A673 (cell line): Measurements from ENCODE around the gene TREML4. TPM values are rescaled to one million over a fixed set of nuclear protein-coding genes. Genes with fewer than 3 reads are reported as not detected.

Experiments used
- BruUV-seq: library from RNA; stranded (reverse); fragments of 400-500 nt; replicated peaks from 2 replicates; lab custom pipeline; 2021; lab: Mats Ljungman, UMichigan
- CTCF ChIA-PET: fragments of 300-600 bp; sonication (Branson Sonifier 250); formaldehyde crosslinking; loops from one replicate; lab custom pipeline; 2022; ENCODE audit warnings: antibody characterized with exemption; lab: Charles Lee
- POLR2A ChIA-PET: fragments of 300-600 bp; sonication (Branson Sonifier 250); formaldehyde crosslinking; loops from one replicate; lab custom pipeline; 2022; ENCODE audit warnings: antibody characterized with exemption; ENCODE audit not compliant: low non-redundant PET; lab: Charles Lee
- DNase-seq: peaks from one replicate; pipeline ENCODE4 v3.0.0-alpha.2; 2015; ENCODE audit warnings: low spot score
- H3K27ac ChIP-seq: fragments of 200-600 bp; sonication (generic); 2 replicates; pipeline ENCODE4 v1.5.1; 2016; ENCODE audit warnings: mixed run types, low read depth, mild to moderate bottlenecking, mixed read lengths, antibody characterized with exemption, low read length; ENCODE audit not compliant: poor library complexity, severe bottlenecking
- H3K27me3 ChIP-seq: fragments of 200-600 bp; sonication (generic); replicated peaks from 2 replicates; pipeline ENCODE4 v1.6.1; 2017; ENCODE audit warnings: mixed run types, low read depth, mild to moderate bottlenecking, mixed read lengths, antibody characterized with exemption, low read length; ENCODE audit not compliant: insufficient read depth, poor library complexity
- H3K36me3 ChIP-seq: fragments of 200-600 bp; sonication (generic); 2 replicates; pipeline ENCODE4 v1.6.1; 2016; ENCODE audit warnings: mixed run types, mild to moderate bottlenecking, mixed read lengths, antibody characterized with exemption, low read length; ENCODE audit not compliant: insufficient read depth, poor library complexity, severe bottlenecking
- H3K4me1 ChIP-seq: fragments of 200-600 bp; sonication (generic); 2 replicates; pipeline ENCODE4 v1.6.1; 2017; ENCODE audit warnings: mixed run types, mild to moderate bottlenecking, mixed read lengths, antibody characterized with exemption, low read length; ENCODE audit not compliant: insufficient read depth, poor library complexity, severe bottlenecking
- H3K4me3 ChIP-seq: fragments of 200-600 bp; sonication (generic); 2 replicates; pipeline ENCODE4 v1.5.1; 2016; ENCODE audit warnings: low read depth, mixed run types, mild to moderate bottlenecking, mixed read lengths, low read length; ENCODE audit not compliant: poor library complexity, severe bottlenecking
- H3K9me3 ChIP-seq: fragments of 200-600 bp; sonication (generic); 2 replicates; pipeline ENCODE4 v1.6.1; 2016; ENCODE audit warnings: mixed run types, low read depth, mild to moderate bottlenecking, mixed read lengths, antibody characterized with exemption, low read length; ENCODE audit not compliant: poor library complexity, severe bottlenecking
- EZH2 ChIP-seq: fragments of 200-600 bp; sonication (generic); IDR thresholded peaks from 2 replicates; pipeline ENCODE4 v1.6.1; 2017; ENCODE audit warnings: borderline replicate concordance, low read depth, mild to moderate bottlenecking, mixed read lengths, antibody characterized with exemption, low read length; ENCODE audit not compliant: poor library complexity, severe bottlenecking
- intact Hi-C: fragments of 100-400 bp; cut with micrococcal nuclease; formaldehyde crosslinking; loops from one replicate; pipeline ENCODE4 v1.10.0; 2022; ENCODE audit not compliant: unreplicated experiment
- total RNA-seq: library from RNA; stranded (reverse); gene quantifications from 2 replicates; pipeline ENCODE4 v1.2.3, GENCODE V29; 2021
- TF ChIP-seq, protein P1 (sequence below): fragments of 300-800, 200-600 bp; sonication (generic); conservative IDR thresholded peaks from 2 replicates; pipeline ENCODE4 v1.5.1; 2017; ENCODE audit warnings: low read depth, mild to moderate bottlenecking, antibody characterized with exemption, low read length, moderate library complexity, mixed read lengths

The TREML4 gene
- total RNA-seq, 1 experiment from 2014 or later, result not detected

DNA sequence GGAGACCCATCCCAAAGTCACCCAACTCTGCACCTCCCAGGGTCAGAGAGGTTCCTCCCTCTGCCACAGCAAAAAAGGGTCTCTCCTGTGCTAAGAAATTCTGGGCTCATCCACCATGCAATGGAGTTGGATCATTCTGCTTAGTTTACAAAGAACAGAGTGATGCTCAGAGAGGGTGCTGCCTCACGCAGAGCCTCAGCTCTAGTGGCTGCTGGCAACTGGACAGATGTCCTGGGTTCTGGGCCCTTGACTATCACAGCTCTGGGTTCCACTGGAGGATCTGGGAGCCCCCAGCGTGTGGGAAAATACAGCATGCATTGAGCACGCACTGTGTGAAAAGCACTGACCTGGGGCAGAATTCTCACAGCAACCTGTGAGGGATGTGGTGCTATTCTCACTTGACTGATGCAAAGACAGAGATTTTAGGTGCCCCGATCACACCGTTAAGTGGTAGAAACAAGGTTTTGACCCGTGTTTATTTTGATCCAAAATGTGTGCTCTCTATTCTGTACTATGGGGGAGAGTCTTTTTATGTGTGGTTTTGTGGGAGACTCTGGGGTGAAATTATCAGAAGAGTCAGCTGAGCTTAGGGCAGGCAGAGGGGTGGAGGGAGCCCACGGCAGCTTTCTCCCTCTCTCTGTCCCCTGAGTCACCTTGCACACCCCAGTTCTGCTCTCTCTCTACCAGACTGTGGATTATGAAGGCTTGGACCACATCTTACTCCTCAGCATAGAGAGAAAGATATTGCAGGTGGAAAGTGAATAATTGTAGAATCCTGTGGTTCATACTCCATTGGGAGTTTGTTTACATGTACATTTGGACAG is 19.9 kb downstream of the TREML4 start:
- peaks cover 3% of the 10 kb centered on the region for H3K27me3 ChIP-seq
- H3K9me3 ChIP-seq, result no peaks in the 10 kb centered on the region
- no peaks in the 10 kb centered on the region for H3K36me3 ChIP-seq
- ChIA-PET CTCF (interaction anchor here (0.6 kb wide), 1 partner anchor 39 kb away, joined by 3 read pairs; no protein-coding TSS in a partner anchor), POLR2A (interaction anchor here (0.6 kb wide), 1 partner anchor 87 kb away, joined by 4 read pairs; no protein-coding TSS in a partner anchor)
- no TSS peak for BruUV-seq
- TF ChIP-seq, protein P1, sequence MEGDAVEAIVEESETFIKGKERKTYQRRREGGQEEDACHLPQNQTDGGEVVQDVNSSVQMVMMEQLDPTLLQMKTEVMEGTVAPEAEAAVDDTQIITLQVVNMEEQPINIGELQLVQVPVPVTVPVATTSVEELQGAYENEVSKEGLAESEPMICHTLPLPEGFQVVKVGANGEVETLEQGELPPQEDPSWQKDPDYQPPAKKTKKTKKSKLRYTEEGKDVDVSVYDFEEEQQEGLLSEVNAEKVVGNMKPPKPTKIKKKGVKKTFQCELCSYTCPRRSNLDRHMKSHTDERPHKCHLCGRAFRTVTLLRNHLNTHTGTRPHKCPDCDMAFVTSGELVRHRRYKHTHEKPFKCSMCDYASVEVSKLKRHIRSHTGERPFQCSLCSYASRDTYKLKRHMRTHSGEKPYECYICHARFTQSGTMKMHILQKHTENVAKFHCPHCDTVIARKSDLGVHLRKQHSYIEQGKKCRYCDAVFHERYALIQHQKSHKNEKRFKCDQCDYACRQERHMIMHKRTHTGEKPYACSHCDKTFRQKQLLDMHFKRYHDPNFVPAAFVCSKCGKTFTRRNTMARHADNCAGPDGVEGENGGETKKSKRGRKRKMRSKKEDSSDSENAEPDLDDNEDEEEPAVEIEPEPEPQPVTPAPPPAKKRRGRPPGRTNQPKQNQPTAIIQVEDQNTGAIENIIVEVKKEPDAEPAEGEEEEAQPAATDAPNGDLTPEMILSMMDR, result no peak
- TF ChIP-seq EZH2, result no peak
- no peak overlapping the region for H3K4me3 ChIP-seq
- intact Hi-C loops, result no loop called here
- no peak for DNase-seq
- no peak overlapping the region for H3K27ac ChIP-seq
- no peaks in the 10 kb centered on the region for H3K4me1 ChIP-seq

DNA sequence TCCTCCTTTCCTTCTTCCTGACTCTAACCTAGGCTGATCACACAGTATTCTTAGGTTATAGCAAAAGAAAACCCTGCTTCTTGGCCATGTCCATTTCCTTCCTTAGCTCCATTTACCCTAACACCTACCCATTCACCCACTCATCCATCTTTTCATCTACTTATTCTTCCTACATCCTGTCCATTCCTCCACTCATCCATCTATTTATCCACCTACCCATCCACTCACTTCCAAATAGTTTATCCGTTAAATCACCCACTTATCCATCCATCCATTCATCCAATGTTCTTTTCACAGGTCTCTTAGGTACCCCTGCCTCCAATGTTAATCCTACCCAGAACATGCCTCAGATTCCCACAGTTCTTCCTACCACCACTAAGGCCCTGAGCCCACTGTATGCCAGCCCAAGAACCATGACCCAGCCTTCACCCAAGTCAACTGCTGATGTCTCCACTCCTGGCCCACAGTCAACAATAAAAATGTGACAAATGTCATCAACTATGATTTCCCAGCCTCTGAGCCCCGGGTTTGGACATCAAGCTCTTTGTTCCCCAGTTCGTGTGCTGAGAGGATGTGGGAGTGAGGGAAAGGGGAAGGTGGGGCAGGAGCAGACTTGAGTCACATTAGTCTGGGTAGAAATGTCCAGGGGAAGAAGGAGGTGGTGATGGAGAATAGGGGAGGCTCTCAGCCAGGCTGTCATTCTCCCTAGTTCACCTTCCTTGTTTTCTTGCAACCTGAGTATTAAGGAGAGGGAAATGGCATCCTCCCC is 24.4 kb downstream of the TREML4 start:
- Histone ChIP-seq H3K9me3 (no peaks in the 10 kb centered on the region), H3K27ac (no peak overlapping the region), H3K4me3 (no peak overlapping the region), H3K36me3 (no peaks in the 10 kb centered on the region), H3K27me3 (no peaks in the 10 kb centered on the region), H3K4me1 (peaks cover 32% of the 10 kb centered on the region)
- no TSS peak for BruUV-seq
- POLR2A ChIA-PET, result no interaction called here
- no peak for DNase-seq
- intact Hi-C loops, result no loop called here
- CTCF ChIA-PET, result no interaction called here
- TF ChIP-seq, protein P1, result no peak
- no peak for TF ChIP-seq EZH2

DNA sequence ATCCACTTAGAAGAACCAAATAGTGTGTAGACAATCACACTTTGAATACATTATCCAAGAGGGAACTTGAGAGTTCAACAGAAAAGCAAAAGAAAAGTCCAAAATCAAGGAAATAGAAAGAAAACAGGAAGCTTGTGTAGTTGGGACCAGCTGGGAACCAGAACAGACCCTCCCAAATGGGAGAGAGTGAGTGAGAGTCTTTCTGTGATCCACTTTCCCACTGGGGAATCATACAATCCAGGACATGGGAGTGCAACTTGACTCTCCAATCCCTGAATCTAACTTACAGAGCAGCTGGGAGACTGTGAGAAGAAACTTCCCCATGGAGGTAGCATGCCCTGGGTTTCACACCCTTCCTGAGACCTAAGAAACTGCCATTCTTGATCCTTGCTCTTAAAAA is 27.0 kb downstream of the TREML4 start:
- no peak for DNase-seq
- H3K4me1 ChIP-seq, result peaks cover 44% of the 10 kb centered on the region
- POLR2A ChIA-PET, result no interaction called here

More for the DNA sequence above, 27.0 kb downstream of the TREML4 start:
- intact Hi-C loops, result no loop called here
- no peaks in the 10 kb centered on the region for H3K36me3 ChIP-seq
- peak overlapping the region; percentile 90 for H3K27ac ChIP-seq
- CTCF ChIA-PET, result no interaction called here
- no TSS peak for BruUV-seq
- TF ChIP-seq EZH2, result no peak
- TF ChIP-seq, protein P1, result no peak
- H3K9me3 ChIP-seq, result no peaks in the 10 kb centered on the region
- H3K27me3 ChIP-seq, result no peaks in the 10 kb centered on the region
- no peak overlapping the region for H3K4me3 ChIP-seq
